Measurements from ENCODE around the gene KIAA1614.

Gene KIAA1614

DNA sequence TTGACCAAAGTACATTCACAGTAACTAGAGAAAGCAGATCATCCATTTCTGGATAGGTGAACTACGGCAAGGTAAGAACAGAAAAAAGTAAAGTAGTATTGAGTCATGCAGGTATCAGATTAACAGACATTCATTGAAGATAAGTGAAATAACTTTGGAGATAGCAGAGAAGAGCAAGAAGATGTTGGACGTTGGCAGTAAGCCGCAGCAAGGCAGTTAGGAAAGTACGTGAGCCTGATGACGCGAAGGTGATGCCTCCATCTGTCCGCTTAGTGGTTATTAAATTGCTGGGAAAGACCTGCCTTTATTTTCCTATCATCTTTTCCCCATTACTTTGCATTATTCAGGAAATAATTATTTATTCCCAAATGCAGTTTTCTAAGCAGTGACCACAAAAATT, 24.9 kb upstream of the KIAA1614 start:
- no peaks in the 10 kb centered on the region; the same call in 1 of the 2 replicates for H3K36me3 ChIP-seq (ENCODE audit: control insufficient read depth, insufficient read depth, low read length)
- TF ChIP-seq, protein P1, sequence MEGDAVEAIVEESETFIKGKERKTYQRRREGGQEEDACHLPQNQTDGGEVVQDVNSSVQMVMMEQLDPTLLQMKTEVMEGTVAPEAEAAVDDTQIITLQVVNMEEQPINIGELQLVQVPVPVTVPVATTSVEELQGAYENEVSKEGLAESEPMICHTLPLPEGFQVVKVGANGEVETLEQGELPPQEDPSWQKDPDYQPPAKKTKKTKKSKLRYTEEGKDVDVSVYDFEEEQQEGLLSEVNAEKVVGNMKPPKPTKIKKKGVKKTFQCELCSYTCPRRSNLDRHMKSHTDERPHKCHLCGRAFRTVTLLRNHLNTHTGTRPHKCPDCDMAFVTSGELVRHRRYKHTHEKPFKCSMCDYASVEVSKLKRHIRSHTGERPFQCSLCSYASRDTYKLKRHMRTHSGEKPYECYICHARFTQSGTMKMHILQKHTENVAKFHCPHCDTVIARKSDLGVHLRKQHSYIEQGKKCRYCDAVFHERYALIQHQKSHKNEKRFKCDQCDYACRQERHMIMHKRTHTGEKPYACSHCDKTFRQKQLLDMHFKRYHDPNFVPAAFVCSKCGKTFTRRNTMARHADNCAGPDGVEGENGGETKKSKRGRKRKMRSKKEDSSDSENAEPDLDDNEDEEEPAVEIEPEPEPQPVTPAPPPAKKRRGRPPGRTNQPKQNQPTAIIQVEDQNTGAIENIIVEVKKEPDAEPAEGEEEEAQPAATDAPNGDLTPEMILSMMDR (IDR thresholded peaks at IDR 0.05; ENCODE audit: insufficient read depth, low read length, poor library complexity, severe bottlenecking), result no peak
- no peaks in the 10 kb centered on the region for H3K27me3 ChIP-seq (replicated peaks; ENCODE audit: control insufficient read depth, insufficient read depth, low read length)
- no peak overlapping the region for H3K4me3 ChIP-seq (replicated peaks; ENCODE audit: low read depth, low read length)
- no peak for DNase-seq (ENCODE audit: extremely low read depth, insufficient read length)

DNA sequence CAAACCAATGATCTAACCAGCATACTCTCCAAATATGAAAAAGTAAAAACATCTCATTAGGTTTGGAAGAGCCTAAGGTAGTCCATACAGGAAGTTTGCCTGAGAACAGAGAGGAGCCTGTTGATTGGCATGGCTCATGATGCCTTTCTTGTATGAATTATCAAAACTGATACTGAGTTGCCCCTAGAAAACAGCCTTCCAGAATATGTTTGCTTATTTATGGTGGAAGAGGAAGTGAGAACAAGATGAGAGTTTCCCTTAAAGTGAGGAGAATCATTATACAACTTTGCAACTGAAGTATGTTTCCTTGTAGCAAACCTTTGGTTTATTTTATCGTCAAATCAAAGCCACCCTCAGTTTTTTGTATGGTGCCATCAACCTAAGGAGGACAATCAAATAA, 23.8 kb upstream of the KIAA1614 start:
- DNase-seq (ENCODE audit: extremely low read depth, insufficient read length), result no peak
- no peaks in the 10 kb centered on the region for H3K27me3 ChIP-seq (replicated peaks; ENCODE audit: control insufficient read depth, insufficient read depth, low read length)
- no peak overlapping the region for H3K4me3 ChIP-seq (replicated peaks; ENCODE audit: low read depth, low read length)
- TF ChIP-seq, protein P1 (IDR thresholded peaks at IDR 0.05; ENCODE audit: insufficient read depth, low read length, poor library complexity, severe bottlenecking), result no peak
- H3K36me3 ChIP-seq (ENCODE audit: control insufficient read depth, insufficient read depth, low read length), result no peaks in the 10 kb centered on the region; the same call in 1 of the 2 replicates

DNA sequence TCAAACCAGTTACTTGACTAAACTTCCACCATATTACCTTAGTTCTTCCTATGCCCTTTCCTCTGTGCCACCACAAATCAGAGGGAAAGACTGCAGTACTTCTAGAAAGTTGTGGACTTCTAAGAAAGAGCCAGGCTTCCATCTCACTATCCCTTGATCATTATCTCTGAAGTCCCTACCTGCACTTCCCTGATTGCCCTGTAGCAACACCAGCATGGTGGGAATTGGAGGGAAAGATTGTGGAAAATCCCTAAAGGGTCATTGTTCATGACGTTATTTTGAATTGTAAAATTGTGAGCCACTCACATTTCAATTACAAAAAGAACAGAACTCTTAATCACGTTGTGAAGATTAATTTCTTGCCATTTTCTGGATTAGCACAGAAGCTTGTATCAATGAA, 23.4 kb upstream of the KIAA1614 start:
- H3K36me3 ChIP-seq (ENCODE audit: control insufficient read depth, insufficient read depth, low read length), result no peaks in the 10 kb centered on the region
- TF ChIP-seq, protein P1 (IDR thresholded peaks at IDR 0.05; ENCODE audit: insufficient read depth, low read length, poor library complexity, severe bottlenecking), result no peak
- no peak for DNase-seq (ENCODE audit: extremely low read depth, insufficient read length)
- H3K4me3 ChIP-seq (replicated peaks; ENCODE audit: low read depth, low read length), result no peak overlapping the region
- H3K27me3 ChIP-seq (replicated peaks; ENCODE audit: control insufficient read depth, insufficient read depth, low read length), result no peaks in the 10 kb centered on the region

DNA sequence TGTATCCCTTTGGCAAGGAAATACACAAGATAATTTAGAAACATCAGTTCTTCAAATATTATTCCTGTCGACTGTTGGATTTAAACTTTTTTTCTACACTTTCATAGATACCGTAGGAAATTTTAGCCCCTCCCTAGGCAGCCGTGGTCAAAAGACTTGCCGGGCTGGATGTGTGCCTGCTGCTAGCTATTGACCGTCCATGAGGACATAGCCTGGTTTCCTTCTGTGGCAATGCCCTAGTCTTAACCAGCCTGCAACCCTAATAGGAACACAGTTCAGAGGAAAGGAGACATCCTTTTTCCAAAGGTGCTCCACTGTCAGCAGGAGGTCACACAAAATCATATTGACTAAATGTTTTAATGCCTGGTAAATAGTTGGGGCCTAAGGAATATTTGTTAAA, 20.4 kb upstream of the KIAA1614 start:
- no peak for DNase-seq (ENCODE audit: extremely low read depth, insufficient read length)
- no peaks in the 10 kb centered on the region for H3K36me3 ChIP-seq (ENCODE audit: control insufficient read depth, insufficient read depth, low read length)
- no peaks in the 10 kb centered on the region for H3K27me3 ChIP-seq (replicated peaks; ENCODE audit: control insufficient read depth, insufficient read depth, low read length)
- no peak overlapping the region for H3K4me3 ChIP-seq (replicated peaks; ENCODE audit: low read depth, low read length)
- TF ChIP-seq, protein P1 (IDR thresholded peaks at IDR 0.05; ENCODE audit: insufficient read depth, low read length, poor library complexity, severe bottlenecking), result no peak

DNA sequence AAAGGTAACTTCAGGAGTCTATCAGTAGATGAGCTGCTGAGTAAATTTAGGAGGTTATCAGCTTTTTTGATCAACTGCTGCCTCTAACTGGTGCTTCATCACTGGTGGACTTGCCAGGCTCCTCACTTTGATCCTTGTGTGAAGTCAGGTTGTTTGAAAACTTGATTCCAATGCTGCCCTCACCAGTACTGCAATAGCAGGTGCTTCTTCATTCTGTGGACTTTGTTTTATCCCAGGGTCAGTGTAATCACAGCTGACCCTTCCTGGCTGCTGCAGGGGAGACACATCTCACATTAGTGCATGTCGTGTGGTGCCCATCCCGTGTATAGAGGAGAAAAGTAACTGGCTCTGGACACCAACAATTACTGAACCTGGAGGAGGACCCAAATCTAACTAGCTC, 20.0 kb upstream of the KIAA1614 start:
- TF ChIP-seq, protein P1 (IDR thresholded peaks at IDR 0.05; ENCODE audit: insufficient read depth, low read length, poor library complexity, severe bottlenecking), result no peak
- Histone ChIP-seq H3K27me3 (replicated peaks; ENCODE audit: control insufficient read depth, insufficient read depth, low read length) (no peaks in the 10 kb centered on the region), H3K36me3 (ENCODE audit: control insufficient read depth, insufficient read depth, low read length) (no peaks in the 10 kb centered on the region), H3K4me3 (replicated peaks; ENCODE audit: low read depth, low read length) (no peak overlapping the region)
- no peak for DNase-seq (ENCODE audit: extremely low read depth, insufficient read length)

DNA sequence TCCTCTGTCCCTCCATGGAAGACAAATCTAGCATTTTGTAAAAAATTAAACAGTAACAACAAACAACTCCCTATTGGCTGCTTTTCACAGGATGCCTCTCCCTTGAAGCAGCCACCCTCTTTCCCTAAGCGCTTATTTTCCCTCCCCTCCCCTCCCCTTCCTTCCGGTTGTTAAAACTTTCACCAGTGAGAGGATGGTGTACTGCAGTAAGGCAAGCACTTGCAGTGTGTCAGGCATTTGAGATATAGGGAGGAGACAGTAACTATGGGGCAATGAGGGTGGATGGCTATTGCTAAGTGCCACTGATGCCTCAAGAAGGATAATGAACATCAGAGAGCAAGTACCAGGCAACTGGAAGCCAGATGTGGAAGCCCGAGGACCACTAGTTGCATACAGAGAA, 19.1 kb upstream of the KIAA1614 start:
- no peaks in the 10 kb centered on the region for H3K36me3 ChIP-seq (ENCODE audit: control insufficient read depth, insufficient read depth, low read length)
- no peaks in the 10 kb centered on the region for H3K27me3 ChIP-seq (replicated peaks; ENCODE audit: control insufficient read depth, insufficient read depth, low read length)
- no peak for DNase-seq (ENCODE audit: extremely low read depth, insufficient read length)
- H3K4me3 ChIP-seq (replicated peaks; ENCODE audit: low read depth, low read length), result no peak overlapping the region
- TF ChIP-seq, protein P1 (IDR thresholded peaks at IDR 0.05; ENCODE audit: insufficient read depth, low read length, poor library complexity, severe bottlenecking), result no peak

Measured in GM06990 (cell line).